A549 (cell line): ENCODE results near the gene FHIP1B.

ENCODE experiments used
- CEBPB ChIP-seq, 2 experiments: fragments of >200 bp in 1 of 2; sonication (Bioruptor Twin) in 1 of 2; formaldehyde crosslinking in 1 of 2; IDR thresholded peaks; 2 replicates each; pipeline ENCODE4 v1.6.1; 2012 to 2016
- CTCF ChIP-seq: fragments of >200 bp; sonication (Bioruptor Twin); formaldehyde crosslinking; IDR thresholded peaks from 3 replicates; pipeline ENCODE4 v1.5.1; 2016
- EHF ChIP-seq: fragments of 250-450 bp; sonication (Bioruptor Pico); IDR thresholded peaks from 2 replicates; pipeline ENCODE4 v1.5.0; 2020; ENCODE audit warnings: mild to moderate bottlenecking
- FOSL2 ChIP-seq, 2 experiments: fragments of 450-650 bp in 1 of 2; fragments of >200 bp in 1 of 2; sonication (Bioruptor Twin) in 1 of 2; formaldehyde crosslinking; IDR thresholded peaks; 2 replicates each; pipeline versions ENCODE4 v1.5.0 to v1.6.1; 2016 to 2020; ENCODE audit warnings: mild to moderate bottlenecking in 1 of 2, moderate library complexity in 1 of 2
- GATA3 ChIP-seq: IDR thresholded peaks from 2 replicates; pipeline ENCODE4 v1.6.1; 2012; ENCODE audit warnings: borderline replicate concordance
- HOXA7 ChIP-seq: fragments of 250-450 bp; sonication (Bioruptor Pico); IDR thresholded peaks from 2 replicates; pipeline ENCODE4 v1.5.0; 2020; ENCODE audit warnings: mild to moderate bottlenecking, moderate library complexity
- MAX ChIP-seq: IDR thresholded peaks from 2 replicates; pipeline ENCODE4 v1.6.1; 2012
- NFE2L2 ChIP-seq: fragments of 150-350 bp; conservative IDR thresholded peaks from 2 replicates; pipeline ENCODE4 v1.6.1; 2014; ENCODE audit warnings: low read length
- NR3C1 ChIP-seq: fragments of >200 bp; sonication (Bioruptor Twin); formaldehyde crosslinking; IDR thresholded peaks from 3 replicates; pipeline ENCODE4 v1.6.1; 2017
- POLR2A ChIP-seq: IDR thresholded peaks from 2 replicates; pipeline ENCODE4 v1.6.1; 2012; ENCODE audit warnings: mild to moderate bottlenecking, low read length
- RNF2 ChIP-seq: fragments of 200-600 bp; sonication (generic); IDR thresholded peaks from 2 replicates; pipeline ENCODE4 v1.6.1; 2016; ENCODE audit warnings: low read depth, mild to moderate bottlenecking, antibody characterized with exemption, moderate library complexity, borderline replicate concordance

- TF ChIP-seq CTCF = no peak
- TF ChIP-seq NFE2L2 = no peak
- TF ChIP-seq RNF2 = no peak
- no peak for TF ChIP-seq MAX
- no peak for TF ChIP-seq CEBPB (IDR thresholded peaks at IDR 0.05)
- TF ChIP-seq EHF (CRISPR knock-in tag) = no peak
- TF ChIP-seq GATA3 = no peak
- TF ChIP-seq FOSL2 (IDR thresholded peaks at IDR 0.05) = no peak
- no peak for TF ChIP-seq FOSL2 (CRISPR knock-in tag; IDR thresholded peaks at IDR 0.05)
- TF ChIP-seq NR3C1 = no peak
- TF ChIP-seq POLR2A = no peak
- no peak for TF ChIP-seq HOXA7 (CRISPR knock-in tag)
Measured at GRCh38 chr11:6210274-6210955, 24.0 kb downstream of the FHIP1B start.
